Neuron (in vitro differentiated cells): Measurements from ENCODE around the gene PCSK9.

Experiments used
- H2AFZ ChIP-seq: one replicate; pipeline ENCODE4 v1.6.1; 2013; ENCODE audit warnings: low read depth, mild to moderate bottlenecking, inconsistent platforms, low read length, moderate library complexity
- H3K27me3 ChIP-seq: one replicate; pipeline ENCODE4 v1.6.1; 2013; ENCODE audit warnings: low read length; ENCODE audit not compliant: insufficient read depth
- H3K36me3 ChIP-seq: one replicate; pipeline ENCODE4 v1.6.1; 2013; ENCODE audit warnings: low read length; ENCODE audit not compliant: insufficient read depth
- H3K4me1 ChIP-seq: one replicate; pipeline ENCODE4 v1.6.1; 2013; ENCODE audit warnings: low read length; ENCODE audit not compliant: insufficient read depth
- H3K4me3 ChIP-seq: 2 replicates; pipeline ENCODE4 v1.5.1; 2013; ENCODE audit warnings: mild to moderate bottlenecking, low read length, moderate library complexity
- H3K9me3 ChIP-seq: one replicate; pipeline ENCODE4 v1.6.1; 2013; ENCODE audit warnings: low read length

The PCSK9 gene

DNA sequence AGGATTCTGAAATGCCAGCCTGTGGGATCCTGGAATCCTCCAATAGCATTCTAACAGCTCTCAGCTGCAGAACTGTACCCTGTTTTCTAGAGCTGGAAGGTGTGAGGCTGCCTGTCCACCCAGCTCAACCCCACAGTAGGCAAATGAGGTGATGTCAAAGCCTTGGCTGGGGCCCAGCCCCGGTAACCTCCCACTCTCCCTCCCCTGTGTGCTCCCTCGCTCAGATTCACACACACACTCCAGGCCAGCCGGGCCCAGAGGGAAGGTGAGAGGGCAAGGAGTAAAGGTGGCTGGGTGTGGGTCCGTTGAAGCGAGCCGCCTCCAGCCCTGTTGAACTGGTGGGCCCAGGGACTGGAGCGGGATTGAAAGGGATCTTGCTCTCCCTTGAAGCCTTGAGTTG, 40.7 kb upstream of the PCSK9 start, which contains the start of gene BSND:
Gene BSND (plus strand): TSS at position 257 of the 400 bp plus-strand sequence. CDS start 254 bp downstream, outside the sequence.
- H3K4me3 ChIP-seq: no peak within 1 kb of the TSS
- no peaks in the 10 kb centered on the region for H3K9me3 ChIP-seq
- H3K36me3 ChIP-seq: no peaks in the 10 kb centered on the region
- no peak within 1 kb of the TSS for H2AFZ ChIP-seq
- peaks cover 47% of the 10 kb centered on the region for H3K27me3 ChIP-seq
- no peaks in the 10 kb centered on the region for H3K4me1 ChIP-seq

GRCh38 chr1:55000110-55001085, 39.0 kb upstream of the PCSK9 start:
- Histone ChIP-seq H3K4me3 (no peak overlapping the region), H2AFZ (no peak overlapping the region), H3K27me3 (peaks cover 36% of the 10 kb centered on the region), H3K36me3 (no peaks in the 10 kb centered on the region), H3K4me1 (no peaks in the 10 kb centered on the region), H3K9me3 (no peaks in the 10 kb centered on the region)

DNA sequence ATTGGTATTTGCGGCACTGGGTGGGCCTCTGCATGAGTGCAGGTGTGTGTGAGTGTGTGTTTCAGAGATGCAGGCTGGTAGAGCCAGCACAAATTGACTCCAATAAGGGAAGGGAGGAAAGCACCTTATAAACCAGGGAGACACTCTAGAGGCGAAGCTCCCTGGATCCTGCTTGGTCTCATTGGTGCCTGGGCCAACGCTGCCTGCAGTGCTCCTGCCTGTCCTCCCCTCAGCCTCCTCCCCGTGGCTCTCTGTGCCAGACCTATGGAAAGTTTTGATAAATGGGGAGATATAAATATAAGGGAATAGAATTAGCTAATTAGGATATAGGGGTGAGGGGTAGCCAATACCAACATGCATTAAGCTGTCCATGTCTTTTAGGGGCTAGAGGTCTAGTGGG, 38.0 kb upstream of the PCSK9 start:
- Histone ChIP-seq H3K27me3 (peaks cover 28% of the 10 kb centered on the region), H3K4me3 (no peak overlapping the region), H3K9me3 (no peaks in the 10 kb centered on the region), H2AFZ (no peak overlapping the region), H3K36me3 (no peaks in the 10 kb centered on the region), H3K4me1 (no peaks in the 10 kb centered on the region)

GRCh38 chr1:55002686-55003085, 36.7 kb upstream of the PCSK9 start:
- Histone ChIP-seq H3K4me3 (no peak overlapping the region), H2AFZ (no peak overlapping the region), H3K9me3 (no peaks in the 10 kb centered on the region), H3K27me3 (peaks cover 14% of the 10 kb centered on the region), H3K36me3 (no peaks in the 10 kb centered on the region), H3K4me1 (no peaks in the 10 kb centered on the region)

- no peak overlapping the region for H3K4me3 ChIP-seq
- H3K9me3 ChIP-seq: no peaks in the 10 kb centered on the region
- H3K27me3 ChIP-seq: no peaks in the 10 kb centered on the region
- no peak overlapping the region for H2AFZ ChIP-seq
- no peaks in the 10 kb centered on the region for H3K36me3 ChIP-seq
- H3K4me1 ChIP-seq: no peaks in the 10 kb centered on the region
Observed at GRCh38 chr1:55005351-55006140, 33.8 kb upstream of the PCSK9 start.

DNA sequence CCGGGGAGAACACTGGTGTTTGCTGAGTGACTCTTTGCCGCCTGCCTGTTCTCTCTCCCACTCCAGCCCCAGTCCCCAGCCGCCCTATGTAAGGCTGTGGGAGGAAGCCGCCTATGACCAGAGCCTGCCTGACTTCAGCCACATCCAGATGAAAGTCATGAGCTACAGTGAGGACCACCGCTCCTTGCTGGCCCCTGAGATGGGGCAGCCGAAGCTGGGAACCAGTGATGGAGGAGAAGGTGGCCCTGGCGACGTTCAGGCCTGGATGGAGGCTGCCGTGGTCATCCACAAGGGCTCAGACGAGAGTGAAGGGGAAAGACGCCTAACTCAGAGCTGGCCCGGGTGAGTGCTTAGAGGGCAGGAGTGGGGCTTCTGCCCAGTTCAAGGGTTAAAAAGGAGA, 32.4 kb upstream of the PCSK9 start:
- no peak overlapping the region for H3K4me3 ChIP-seq
- no peaks in the 10 kb centered on the region for H3K36me3 ChIP-seq
- no peaks in the 10 kb centered on the region for H3K9me3 ChIP-seq
- no peaks in the 10 kb centered on the region for H3K27me3 ChIP-seq
- H3K4me1 ChIP-seq: no peaks in the 10 kb centered on the region
- H2AFZ ChIP-seq: no peak overlapping the region

DNA sequence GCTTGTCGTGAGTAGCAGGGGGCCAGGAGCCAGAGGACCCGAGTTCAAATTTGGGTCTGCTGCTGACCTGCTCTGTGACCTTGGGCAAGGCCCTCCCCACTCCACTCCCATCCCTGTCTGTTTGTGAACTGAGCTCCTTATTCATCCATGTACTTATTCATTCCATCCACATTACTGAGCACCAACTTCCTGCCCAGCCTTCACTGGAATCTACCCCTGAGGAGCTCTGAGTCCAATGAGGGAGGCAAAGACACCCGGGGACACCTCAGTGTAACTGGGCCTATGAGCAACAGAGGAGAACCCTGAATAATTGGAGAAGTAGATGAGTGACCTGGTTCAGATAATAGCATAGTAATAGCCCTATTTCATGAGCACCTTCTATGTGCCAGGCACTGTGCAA, 31.7 kb upstream of the PCSK9 start:
- no peaks in the 10 kb centered on the region for H3K9me3 ChIP-seq
- no peaks in the 10 kb centered on the region for H3K27me3 ChIP-seq
- no peak overlapping the region for H2AFZ ChIP-seq
- H3K36me3 ChIP-seq: no peaks in the 10 kb centered on the region
- no peak overlapping the region for H3K4me3 ChIP-seq
- no peaks in the 10 kb centered on the region for H3K4me1 ChIP-seq

DNA sequence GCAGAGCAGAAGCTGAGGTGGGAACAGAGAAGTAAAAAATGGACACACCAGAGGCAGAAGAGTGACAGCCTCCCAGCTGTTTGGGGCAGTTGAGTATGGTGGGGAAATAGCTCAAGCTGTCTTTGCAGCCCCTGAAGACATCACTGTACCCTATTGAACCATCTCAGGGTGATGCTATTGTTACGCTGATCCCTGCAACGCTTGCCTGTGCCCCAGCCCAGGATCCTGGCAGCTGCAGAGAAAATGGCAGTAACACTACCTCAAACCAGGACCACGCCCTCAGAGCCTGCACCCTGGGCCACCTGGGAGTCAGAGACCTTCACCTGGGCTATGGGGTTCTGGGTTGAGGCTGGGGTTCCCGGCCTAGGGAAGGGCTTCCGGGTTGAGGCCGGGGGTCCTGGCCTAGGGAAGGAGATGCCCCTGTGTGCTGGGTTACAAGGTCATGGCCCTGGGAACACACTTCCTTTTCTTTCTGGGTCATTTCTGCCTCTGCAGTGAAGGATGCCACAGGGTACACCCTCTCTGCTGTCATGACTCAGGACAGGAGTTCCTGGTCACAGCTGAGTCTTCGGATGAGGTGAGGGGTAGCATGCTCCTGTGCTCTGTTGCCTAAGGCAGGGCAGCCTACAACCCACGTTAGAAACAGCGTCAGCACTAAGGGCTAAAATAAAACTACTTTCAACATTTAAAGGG, 29.0 kb upstream of the PCSK9 start:
- Histone ChIP-seq H3K4me3 (no peak overlapping the region), H3K36me3 (no peaks in the 10 kb centered on the region), H3K9me3 (no peaks in the 10 kb centered on the region), H2AFZ (no peak overlapping the region), H3K27me3 (peaks cover 7% of the 10 kb centered on the region), H3K4me1 (no peaks in the 10 kb centered on the region)

DNA sequence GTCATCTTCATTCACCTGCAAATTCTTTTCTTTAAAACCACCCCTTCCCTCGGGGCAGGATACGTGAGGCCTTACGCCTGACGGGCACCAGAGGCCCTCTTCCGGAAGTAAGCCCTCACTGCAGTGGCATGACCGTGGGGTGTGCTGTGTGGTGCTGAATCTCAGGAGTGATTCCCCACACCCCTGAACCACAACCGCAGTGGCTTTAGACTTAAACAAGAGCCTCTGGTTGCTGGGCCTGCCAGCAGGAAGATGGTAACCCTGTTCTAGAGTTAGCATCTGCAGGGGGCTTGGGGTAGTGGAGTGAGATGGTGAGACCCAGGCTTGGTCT, 28.5 kb upstream of the PCSK9 start:
- no peaks in the 10 kb centered on the region for H3K9me3 ChIP-seq
- H3K4me3 ChIP-seq: no peak overlapping the region
- H3K36me3 ChIP-seq: no peaks in the 10 kb centered on the region
- peaks cover 7% of the 10 kb centered on the region for H3K27me3 ChIP-seq
- no peaks in the 10 kb centered on the region for H3K4me1 ChIP-seq
- no peak overlapping the region for H2AFZ ChIP-seq

GRCh38 chr1:55012661-55013060, 26.7 kb upstream of the PCSK9 start:
- H2AFZ ChIP-seq: no peak overlapping the region
- H3K27me3 ChIP-seq: peaks cover 7% of the 10 kb centered on the region
- H3K4me1 ChIP-seq: no peaks in the 10 kb centered on the region
- no peaks in the 10 kb centered on the region for H3K9me3 ChIP-seq
- no peaks in the 10 kb centered on the region for H3K36me3 ChIP-seq
- no peak overlapping the region for H3K4me3 ChIP-seq

GRCh38 chr1:55015123-55015522, 24.2 kb upstream of the PCSK9 start:
- H3K9me3 ChIP-seq: no peaks in the 10 kb centered on the region
- H3K4me1 ChIP-seq: no peaks in the 10 kb centered on the region
- no peak overlapping the region for H2AFZ ChIP-seq
- H3K4me3 ChIP-seq: no peak overlapping the region
- peaks cover 11% of the 10 kb centered on the region for H3K27me3 ChIP-seq
- no peaks in the 10 kb centered on the region for H3K36me3 ChIP-seq

- H3K27me3 ChIP-seq: peaks cover 11% of the 10 kb centered on the region
- no peaks in the 10 kb centered on the region for H3K4me1 ChIP-seq
- no peaks in the 10 kb centered on the region for H3K36me3 ChIP-seq
- H2AFZ ChIP-seq: no peak overlapping the region
- no peak overlapping the region for H3K4me3 ChIP-seq
- no peaks in the 10 kb centered on the region for H3K9me3 ChIP-seq
Observed at GRCh38 chr1:55015731-55016620, 23.4 kb upstream of the PCSK9 start.
